Endothelial cell of umbilical vein (primary cell): ENCODE measurements around the gene LYPD1. TPM values are rescaled to one million over a fixed set of nuclear protein-coding genes. Genes with fewer than 3 reads are reported as not detected.

ENCODE experiments used
- BruUV-seq: library from RNA; stranded (reverse); fragments of 400-500 nt; replicated peaks from 2 replicates; lab custom pipeline; 2021; lab: Mats Ljungman, UMichigan
- CTCF ChIA-PET: fragments of 300-600, 350-600 bp; sonication (Branson Sonifier 250); formaldehyde crosslinking; loops from one replicate; lab custom pipeline; 2021; ENCODE audit warnings: antibody characterized with exemption, inconsistent platforms; lab: Charles Lee
- POLR2A ChIA-PET: fragments of 300-600, 350-600 bp; sonication (Branson Sonifier 250); formaldehyde crosslinking; loops from one replicate; lab custom pipeline; 2021; ENCODE audit warnings: antibody characterized with exemption, inconsistent platforms; lab: Charles Lee
- DNase-seq: peaks from one replicate; pipeline ENCODE4 v3.0.0-alpha.2; 2011; ENCODE audit warnings: low read depth, low spot score
- FAIRE-seq: peaks from 2 replicates; lab custom pipeline; 2011; peaks lifted over from hg19 to GRCh38; lab: Jason Lieb, UNC
- H2AFZ ChIP-seq: 2 replicates; pipeline ENCODE4 v1.6.0; 2012; ENCODE audit warnings: low read depth, low read length, control low read depth, inconsistent platforms
- H3K27ac ChIP-seq: 2 replicates; pipeline ENCODE4 v1.5.1; 2011; ENCODE audit warnings: low read depth, mild to moderate bottlenecking, control low read depth, low read length, moderate library complexity; ENCODE audit not compliant: insufficient read depth
- H3K27me3 ChIP-seq, 2 experiments: 2 replicates each; pipeline versions ENCODE4 v1.6.0 to v1.6.1; 2011; ENCODE audit warnings: low read length in 2 of 2, mixed read lengths in 1 of 2; ENCODE audit not compliant: control insufficient read depth in 2 of 2, insufficient read depth in 2 of 2
- H3K36me3 ChIP-seq, 2 experiments: 2 replicates in 1 of 2; 3 replicates in 1 of 2; pipeline ENCODE4 v1.5.1; 2011; ENCODE audit warnings: low read length in 2 of 2, mild to moderate bottlenecking in 1 of 2, moderate library complexity in 1 of 2; ENCODE audit not compliant: control insufficient read depth in 2 of 2, insufficient read depth in 2 of 2; ENCODE audit errors: extremely low read depth in 1 of 2
- H3K4me1 ChIP-seq: 3 replicates; pipeline ENCODE4 v1.5.1; 2011; ENCODE audit warnings: mild to moderate bottlenecking, low read length; ENCODE audit not compliant: control insufficient read depth, insufficient read depth; ENCODE audit errors: extremely low read depth
- H3K4me2 ChIP-seq: 2 replicates; pipeline ENCODE4 v1.6.1; 2011; ENCODE audit warnings: low read length, control low read depth, mixed read lengths; ENCODE audit not compliant: insufficient read depth
- H3K4me3 ChIP-seq, 3 experiments: fragments of 200-600 bp in 1 of 3; sonication (generic), shearing (Covaris generic) in 1 of 3; replicated peaks in 1 of 3; 2 replicates each; pipeline ENCODE4 v1.5.1; 2011 to 2016; ENCODE audit warnings: control low read depth in 3 of 3, low read length in 3 of 3, mild to moderate bottlenecking in 2 of 3, inconsistent platforms in 1 of 3, low read depth in 1 of 3, moderate library complexity in 1 of 3; ENCODE audit not compliant: insufficient read depth in 1 of 3
- H3K79me2 ChIP-seq: 2 replicates; pipeline ENCODE4 v1.6.0; 2012; ENCODE audit warnings: low read length, inconsistent platforms; ENCODE audit not compliant: control insufficient read depth, insufficient read depth
- H3K9ac ChIP-seq: replicated peaks from 2 replicates; pipeline ENCODE3; 2011; ENCODE audit warnings: low read length, control low read depth; ENCODE audit not compliant: insufficient read depth; ENCODE audit errors: extremely low read depth
- H3K9me1 ChIP-seq: replicated peaks from 3 replicates; pipeline ENCODE4 v1.6.0; 2011; ENCODE audit warnings: mild to moderate bottlenecking, low read length; ENCODE audit not compliant: control insufficient read depth, insufficient read depth; ENCODE audit errors: extremely low read depth
- H3K9me3 ChIP-seq: replicated peaks from 2 replicates; pipeline ENCODE4 v1.5.1; 2012; ENCODE audit warnings: low read length, inconsistent platforms; ENCODE audit not compliant: control insufficient read depth, insufficient read depth
- H4K20me1 ChIP-seq: replicated peaks from 2 replicates; pipeline ENCODE3; 2011; ENCODE audit warnings: mild to moderate bottlenecking, low read length; ENCODE audit not compliant: control insufficient read depth, insufficient read depth; ENCODE audit errors: extremely low read depth
- CTCF ChIP-seq, 2 donors: IDR thresholded peaks; 1 replicate in 1 of 2; 2 replicates in 1 of 2; pipeline ENCODE4 v1.5.1; 2011; ENCODE audit warnings: low read length in 2 of 2, mild to moderate bottlenecking in 2 of 2, moderate library complexity in 2 of 2, control low read depth in 1 of 2, inconsistent platforms in 1 of 2, low read depth in 1 of 2; ENCODE audit not compliant: insufficient read depth in 1 of 2; ENCODE audit errors: extremely low read depth in 1 of 2
- EZH2 ChIP-seq: IDR thresholded peaks from 2 replicates; pipeline ENCODE4 v1.6.1; 2012; ENCODE audit warnings: borderline replicate concordance, low read depth, mild to moderate bottlenecking, moderate library complexity, low read length, inconsistent platforms; ENCODE audit not compliant: severe bottlenecking
- FOS ChIP-seq: IDR thresholded peaks from 2 replicates; pipeline ENCODE4 v1.6.1; 2011; ENCODE audit warnings: mild to moderate bottlenecking, low read length, moderate library complexity, borderline replicate concordance; ENCODE audit not compliant: insufficient read depth
- GATA2 ChIP-seq: IDR thresholded peaks from 2 replicates; pipeline ENCODE4 v1.7.0; 2011; ENCODE audit warnings: low read depth, mild to moderate bottlenecking, moderate library complexity, mixed read lengths, low read length; ENCODE audit not compliant: insufficient read length, insufficient read depth
- JUN ChIP-seq: IDR thresholded peaks from 2 replicates; pipeline ENCODE4 v1.6.1; 2011; ENCODE audit warnings: borderline replicate concordance, low read depth; ENCODE audit not compliant: insufficient read length, insufficient read depth
- MAX ChIP-seq: IDR thresholded peaks from 2 replicates; pipeline ENCODE4 v1.6.1; 2011; ENCODE audit not compliant: insufficient read depth, insufficient read length
- MYC ChIP-seq: IDR thresholded peaks from one replicate; pipeline ENCODE4 v1.6.1; 2011; ENCODE audit warnings: mild to moderate bottlenecking, low read depth, low read length
- POLR2A ChIP-seq: IDR thresholded peaks from 2 replicates; pipeline ENCODE4 v1.6.1; 2012; ENCODE audit warnings: low read depth, mild to moderate bottlenecking, control low read depth, low read length
- POLR2AphosphoS5 ChIP-seq: IDR thresholded peaks from 2 replicates; pipeline ENCODE4 v1.6.1; 2012; ENCODE audit warnings: low read depth, mild to moderate bottlenecking, control low read depth, low read length, moderate library complexity; ENCODE audit not compliant: insufficient read depth
- dilution Hi-C: fragments of 300-500 bp; cut with MboI; formaldehyde crosslinking; loops from one replicate; pipeline ENCODE4 v1.15.0; 2019; ENCODE audit warnings: low sequenced_read_pairs; ENCODE audit not compliant: extremely low pct_ligation_motif_present
- intact Hi-C: fragments of 100-400 bp; cut with micrococcal nuclease; formaldehyde crosslinking; loops from one replicate; pipeline ENCODE4 v1.10.0; 2022
- polyA plus RNA-seq, 4 experiments: library from polyadenylated mRNA; depleted of rRNA in 3 of 4; stranded (reverse) in 3 of 4; unstranded in 1 of 4; fragments of >200 nt; gene quantifications; 2 replicates each; pipeline versions ENCODE4 v1.2.1 to v1.2.3, GENCODE V29; 2011 to 2012; ENCODE audit warnings: missing spikeins in 1 of 4
- total RNA-seq: library from RNA; stranded (reverse); gene quantifications from 2 replicates; pipeline ENCODE4 v1.2.3, GENCODE V29; 2021

Gene LYPD1
- total and polyA plus RNA-seq, 2 donors (not counting 3 experiments of a cell fraction or from before 2014, with no cell fraction given), result 76.6 to 105 TPM

DNA sequence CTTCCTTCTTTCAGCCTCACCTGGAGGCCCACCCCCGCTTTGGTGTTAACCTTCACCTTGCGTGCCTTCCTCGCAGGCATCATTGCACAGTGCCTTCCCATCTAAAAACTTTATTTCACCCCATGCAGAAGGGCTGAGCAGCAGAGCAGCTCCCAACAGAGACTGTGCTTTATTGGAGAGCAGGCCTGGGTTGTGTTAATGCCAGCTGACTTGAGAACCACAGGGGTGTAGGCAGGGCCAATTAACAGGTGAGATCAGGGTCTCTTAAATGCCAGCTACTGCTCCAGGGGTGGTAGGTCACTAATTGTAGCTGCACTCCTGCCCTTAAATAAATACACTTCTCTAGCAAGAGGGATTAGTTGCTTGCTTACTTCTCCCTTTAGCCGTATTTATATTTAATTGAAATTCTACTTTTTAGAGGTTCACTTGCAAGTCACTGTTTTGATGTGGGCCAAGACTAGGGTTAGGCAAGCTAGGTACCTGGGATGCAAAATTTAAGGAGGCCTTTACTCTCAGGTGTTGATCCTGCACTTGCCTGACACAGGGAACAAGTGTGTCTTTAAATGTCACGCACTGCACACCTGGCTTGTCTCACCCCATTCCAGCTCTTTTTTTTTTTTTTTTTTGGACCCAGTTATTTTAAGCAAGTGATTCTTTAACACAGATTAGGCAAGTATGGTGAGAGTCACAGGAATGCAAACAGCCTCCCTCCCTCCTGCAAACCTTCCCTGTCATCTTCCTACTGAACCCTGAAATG is 54.5 kb downstream of the LYPD1 start:
- no peak overlapping the region for H3K4me3 ChIP-seq
- ChIA-PET CTCF (interaction anchor here (0.7 kb wide), 1 partner anchor 167 kb away, joined by 3 read pairs; no protein-coding TSS in a partner anchor), POLR2A (no interaction called here)
- no peaks in the 10 kb centered on the region for H3K4me1 ChIP-seq
- no peak overlapping the region for H3K9ac ChIP-seq
- H3K27me3 ChIP-seq, result no peaks in the 10 kb centered on the region
- H2AFZ ChIP-seq, result no peak overlapping the region
- dilution Hi-C loops, result no loop called here
- H3K79me2 ChIP-seq, result no peaks in the 10 kb centered on the region
- no peaks in the 10 kb centered on the region for H3K9me1 ChIP-seq
- H4K20me1 ChIP-seq, result no peaks in the 10 kb centered on the region
- FAIRE-seq (no peak), DNase-seq (no peak)
- no peak for TF ChIP-seq POLR2A
- TF ChIP-seq CTCF (IDR thresholded peaks at IDR 0.05; ENCODE audit: extremely low read depth in 1 of 2, insufficient read depth in 1 of 2, low read depth in 1 of 2, low read length in 2 of 2), result no peak
- no peak for TF ChIP-seq EZH2
- no peak for TF ChIP-seq FOS
- no peak for TF ChIP-seq MYC
- TF ChIP-seq GATA2, result no peak
- no peak for TF ChIP-seq JUN
- no peak for TF ChIP-seq POLR2AphosphoS5
- no peak for TF ChIP-seq MAX
- intact Hi-C loops, result no loop called here
- no peaks in the 10 kb centered on the region for H3K9me3 ChIP-seq
- H3K27ac ChIP-seq, result no peak overlapping the region
- H3K4me2 ChIP-seq, result no peak overlapping the region
- no peaks in the 10 kb centered on the region for H3K36me3 ChIP-seq
- BruUV-seq, result no TSS peak
